Fibroblast of upper back skin (primary cell): Measurements from ENCODE around the gene PNKD.
A peak's percentile ranks its signal among the peaks of the same experiment; 100 is the strongest.
"Not testable (repeated sequence)": the region's sequence is repeated elsewhere in the genome, so short reads cannot be mapped to it uniquely, and the experiment has no call there.

ENCODE experiments used
- DNase-seq: peaks from one replicate; pipeline ENCODE4 v3.0.0-alpha.2; 2013

Gene PNKD

DNA sequence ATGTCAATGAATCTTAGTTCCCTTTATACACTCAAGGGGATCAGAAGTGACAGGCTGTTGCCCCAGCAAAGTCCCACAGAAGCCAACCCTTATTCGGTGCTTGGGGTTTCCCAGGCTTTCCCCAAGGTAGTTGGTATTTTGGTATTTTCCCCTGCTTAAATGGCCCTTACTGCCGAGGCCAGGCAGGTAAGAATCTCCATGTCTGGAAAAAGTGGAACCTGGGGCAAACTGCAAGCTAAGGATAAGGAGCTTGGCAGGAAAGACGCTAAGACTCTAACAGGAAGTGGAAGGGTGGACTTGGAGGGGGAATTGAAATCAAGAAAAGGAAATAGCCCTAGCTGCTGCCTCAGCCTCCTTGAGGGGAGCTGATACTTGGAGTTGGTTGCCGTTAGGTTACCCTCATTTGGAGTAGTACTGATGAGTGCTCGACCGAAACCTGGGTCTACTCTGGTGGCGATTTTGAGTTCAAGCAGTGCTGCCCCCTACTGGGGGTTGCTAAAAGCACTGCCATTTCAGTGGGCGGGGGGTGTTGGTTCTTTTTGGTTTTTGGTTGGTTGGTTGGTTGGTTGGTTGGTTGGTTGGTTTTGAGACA lies 12.8 kb upstream of the PNKD start:
- DNase-seq = peak; percentile 28

DNA sequence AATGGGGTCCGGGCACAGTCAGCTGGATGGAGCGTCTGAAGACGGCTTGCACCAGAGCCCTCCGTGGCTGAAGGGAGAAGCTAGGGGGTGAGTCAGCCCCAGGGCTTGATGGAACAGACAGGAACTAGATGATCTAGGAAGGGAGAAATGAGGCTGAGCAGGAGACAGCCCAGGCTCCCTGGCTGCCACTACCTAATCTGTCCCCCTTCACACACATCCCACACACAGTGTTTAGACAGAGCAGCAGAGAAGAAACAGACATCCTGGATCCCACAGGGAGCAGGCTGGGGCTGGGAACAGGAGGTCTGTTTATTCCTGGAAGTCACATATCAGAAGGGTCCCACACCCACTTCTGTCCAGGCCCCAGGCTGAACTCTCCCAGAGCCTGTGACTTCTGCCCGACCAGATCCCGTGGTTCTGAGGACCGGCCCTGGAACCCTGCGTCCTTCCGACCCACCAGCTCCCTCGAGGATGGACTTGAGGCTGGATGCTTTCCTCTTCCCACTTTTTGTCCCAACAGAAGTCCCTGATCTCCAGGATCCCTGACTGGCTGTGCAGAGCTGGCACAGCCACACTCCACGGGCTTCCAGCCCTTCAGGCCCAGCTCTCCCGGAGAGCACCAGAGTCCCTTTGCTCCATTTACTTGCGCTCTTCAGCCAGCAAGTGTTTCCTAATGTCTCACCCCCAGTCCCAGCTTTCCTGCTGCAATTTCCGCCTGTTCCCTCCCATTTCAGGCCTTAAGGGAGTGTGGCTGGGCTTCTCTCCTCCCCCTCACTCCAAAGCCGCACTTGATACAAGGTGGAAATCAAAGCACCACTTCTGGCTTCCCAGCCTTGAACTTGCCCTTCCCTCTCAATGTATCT lies 11.0 kb upstream of the PNKD start:
- DNase-seq = peak; percentile 70

DNA sequence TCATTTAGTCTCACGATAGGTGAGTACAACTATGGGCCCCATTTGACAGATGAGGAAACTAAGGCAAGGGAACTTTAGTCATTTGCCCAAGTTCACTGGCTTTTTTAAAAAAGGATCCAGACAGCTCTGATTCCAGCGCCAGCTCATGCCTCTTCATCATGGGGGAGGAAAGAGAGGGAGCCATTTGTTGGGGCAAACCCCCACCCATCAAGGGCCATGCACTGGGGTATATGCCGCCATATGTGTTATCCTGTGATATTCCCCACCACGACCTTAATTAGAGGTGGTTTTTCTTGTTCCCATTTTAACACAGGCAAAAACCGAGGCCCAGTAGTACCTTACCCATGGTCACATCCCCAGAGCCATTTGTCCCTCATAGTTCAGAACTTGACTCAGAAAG lies 10.2 kb upstream of the PNKD start:
- DNase-seq = no peak

DNA sequence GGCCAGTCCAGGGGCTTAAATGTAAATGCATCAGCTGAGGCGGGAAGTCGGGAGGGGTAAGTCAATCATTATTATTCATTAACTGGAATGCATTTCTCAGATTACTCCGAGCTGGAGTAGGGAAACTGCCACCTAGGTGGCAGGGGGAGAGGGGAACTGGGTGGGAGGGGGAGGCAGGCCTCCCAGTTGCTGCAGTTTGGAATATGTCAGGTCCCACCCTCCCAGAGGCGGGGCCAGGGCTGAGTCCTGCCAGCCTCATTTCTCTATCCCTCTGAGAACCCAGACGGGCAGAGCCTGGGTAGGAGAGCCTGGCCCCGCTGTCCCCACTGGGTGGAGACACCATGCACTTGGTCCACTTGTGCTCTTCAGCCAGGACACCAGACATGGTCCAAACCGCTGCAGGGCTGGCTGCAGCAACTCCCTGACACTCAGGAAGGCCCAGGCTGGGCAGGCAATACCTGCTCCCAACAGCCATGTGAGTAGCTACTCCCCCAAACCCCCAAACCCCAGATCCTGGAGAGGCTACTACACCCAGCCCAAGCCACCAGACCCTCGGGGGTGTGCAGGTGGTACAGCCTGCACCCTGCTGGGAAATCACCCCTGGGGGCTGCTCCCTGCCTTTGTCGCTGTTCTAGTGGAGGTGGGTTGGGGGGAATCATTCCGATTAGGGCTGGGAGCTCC lies 9.4 kb upstream of the PNKD start, which contains the start of gene GPBAR1:
TSS of gene GPBAR1 (plus strand) at position 274 of the 681 bp plus-strand sequence. CDS start 1,710 bp downstream, outside the sequence.
- DNase-seq = no peak

DNA sequence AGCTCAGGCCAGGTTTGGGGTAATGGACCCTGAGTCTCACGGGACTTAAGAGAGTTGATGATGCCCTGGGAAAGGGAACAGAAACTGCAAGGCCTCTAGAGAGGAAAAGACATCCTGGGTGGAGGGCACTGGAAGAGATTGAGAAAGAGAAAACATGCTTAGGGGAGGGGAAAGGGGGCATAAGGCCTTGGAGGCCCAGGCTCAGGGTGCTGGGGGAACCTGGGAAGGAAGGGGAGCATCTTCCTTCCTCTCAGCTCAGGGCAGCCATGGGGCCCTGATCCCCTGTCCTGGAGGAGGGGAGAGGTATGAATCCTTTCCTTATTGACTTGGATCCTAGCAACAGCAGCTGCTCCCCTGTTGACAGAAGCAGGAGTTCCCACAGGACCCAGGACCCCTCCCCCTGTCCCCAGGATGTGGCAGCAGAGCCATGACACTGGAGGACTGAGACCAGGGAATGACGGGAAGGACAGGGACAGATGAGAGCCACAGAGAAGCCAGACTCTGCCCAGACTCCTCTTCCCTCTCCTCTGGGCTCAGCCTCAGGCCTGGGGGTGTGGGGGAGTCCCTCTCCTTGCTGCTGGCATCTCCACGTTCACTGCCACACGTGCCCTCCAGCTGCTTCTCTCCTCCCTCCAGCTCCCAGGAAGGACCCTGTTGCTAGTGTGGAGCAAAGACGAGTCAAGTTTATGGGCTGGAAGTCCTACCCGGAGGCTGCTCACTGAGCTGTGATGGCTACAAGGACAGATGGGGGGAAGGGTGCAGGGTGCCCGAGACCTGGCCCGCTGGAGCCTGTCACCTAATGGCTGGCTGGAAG lies 8.7 kb upstream of the PNKD start:
- DNase-seq = no peak

DNA sequence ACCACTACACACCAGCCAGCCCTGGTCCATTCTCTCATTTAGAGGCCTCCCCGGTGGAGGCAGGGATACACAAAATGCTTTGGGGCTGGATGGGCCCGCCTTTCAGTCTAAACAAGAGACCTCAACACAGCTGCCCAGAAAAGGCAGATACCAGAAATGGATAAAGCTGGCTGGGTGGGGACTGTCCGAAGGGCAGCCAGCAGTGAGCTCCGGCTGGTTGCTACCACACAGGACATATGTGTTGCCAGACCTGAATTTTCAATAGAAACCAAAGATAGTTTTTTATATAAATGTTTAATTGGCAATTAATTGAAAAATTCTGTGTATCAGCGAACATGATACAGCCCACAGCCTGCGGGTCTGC lies 8.1 kb upstream of the PNKD start:
- no peak for DNase-seq

DNA sequence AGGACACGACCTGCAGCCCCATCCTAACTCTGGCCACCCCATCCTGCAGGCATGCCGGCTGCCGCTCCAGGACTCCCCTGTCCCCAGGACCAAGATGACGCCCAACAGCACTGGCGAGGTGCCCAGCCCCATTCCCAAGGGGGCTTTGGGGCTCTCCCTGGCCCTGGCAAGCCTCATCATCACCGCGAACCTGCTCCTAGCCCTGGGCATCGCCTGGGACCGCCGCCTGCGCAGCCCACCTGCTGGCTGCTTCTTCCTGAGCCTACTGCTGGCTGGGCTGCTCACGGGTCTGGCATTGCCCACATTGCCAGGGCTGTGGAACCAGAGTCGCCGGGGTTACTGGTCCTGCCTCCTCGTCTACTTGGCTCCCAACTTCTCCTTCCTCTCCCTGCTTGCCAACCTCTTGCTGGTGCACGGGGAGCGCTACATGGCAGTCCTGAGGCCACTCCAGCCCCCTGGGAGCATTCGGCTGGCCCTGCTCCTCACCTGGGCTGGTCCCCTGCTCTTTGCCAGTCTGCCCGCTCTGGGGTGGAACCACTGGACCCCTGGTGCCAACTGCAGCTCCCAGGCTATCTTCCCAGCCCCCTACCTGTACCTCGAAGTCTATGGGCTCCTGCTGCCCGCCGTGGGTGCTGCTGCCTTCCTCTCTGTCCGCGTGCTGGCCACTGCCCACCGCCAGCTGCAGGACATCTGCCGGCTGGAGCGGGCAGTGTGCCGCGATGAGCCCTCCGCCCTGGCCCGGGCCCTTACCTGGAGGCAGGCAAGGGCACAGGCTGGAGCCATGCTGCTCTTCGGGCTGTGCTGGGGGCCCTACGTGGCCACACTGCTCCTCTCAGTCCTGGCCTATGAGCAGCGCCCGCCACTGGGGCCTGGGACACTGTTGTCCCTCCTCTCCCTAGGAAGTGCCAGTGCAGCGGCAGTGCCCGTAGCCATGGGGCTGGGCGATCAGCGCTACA lies 7.4 kb upstream of the PNKD start:
- DNase-seq = no peak

DNA sequence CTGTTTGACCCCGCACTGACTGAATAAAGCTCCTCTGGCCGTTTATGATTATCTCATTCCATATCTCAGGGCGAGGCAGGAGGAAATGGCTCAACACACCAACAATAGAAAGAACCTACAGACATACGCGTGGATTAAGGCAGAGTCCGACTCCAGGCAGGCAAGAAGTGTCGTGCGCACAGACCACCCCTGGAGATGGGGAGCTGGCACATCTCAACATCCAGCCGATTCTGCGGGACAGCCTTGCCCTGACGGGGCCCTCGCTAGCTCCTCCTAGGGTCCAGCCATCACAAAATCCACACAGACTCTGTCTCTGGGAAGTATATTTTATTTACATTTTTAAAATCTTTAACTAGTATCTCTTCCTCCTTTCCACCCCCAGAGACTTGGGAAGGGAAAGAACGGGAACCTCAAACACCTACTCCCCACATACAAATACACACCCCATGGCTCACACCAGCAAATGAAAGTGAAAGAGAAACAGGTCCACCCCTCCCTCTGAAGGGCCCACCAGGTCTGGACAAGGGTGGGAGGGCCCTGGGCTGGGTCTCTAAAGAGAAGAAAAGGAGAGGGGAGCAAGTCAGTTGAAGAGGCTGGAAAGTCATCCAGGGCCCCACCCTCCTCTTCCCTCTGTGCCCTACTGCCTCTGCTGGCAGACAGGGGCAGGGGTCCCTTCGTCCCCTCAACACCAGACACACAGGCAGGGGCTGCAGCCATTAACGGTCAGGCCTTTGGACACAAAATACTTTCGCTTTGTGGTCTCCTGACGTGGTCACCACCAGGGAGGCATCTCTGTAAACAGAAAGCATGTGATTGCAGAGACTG lies 6.3 kb upstream of the PNKD start:
- no peak for DNase-seq

DNA sequence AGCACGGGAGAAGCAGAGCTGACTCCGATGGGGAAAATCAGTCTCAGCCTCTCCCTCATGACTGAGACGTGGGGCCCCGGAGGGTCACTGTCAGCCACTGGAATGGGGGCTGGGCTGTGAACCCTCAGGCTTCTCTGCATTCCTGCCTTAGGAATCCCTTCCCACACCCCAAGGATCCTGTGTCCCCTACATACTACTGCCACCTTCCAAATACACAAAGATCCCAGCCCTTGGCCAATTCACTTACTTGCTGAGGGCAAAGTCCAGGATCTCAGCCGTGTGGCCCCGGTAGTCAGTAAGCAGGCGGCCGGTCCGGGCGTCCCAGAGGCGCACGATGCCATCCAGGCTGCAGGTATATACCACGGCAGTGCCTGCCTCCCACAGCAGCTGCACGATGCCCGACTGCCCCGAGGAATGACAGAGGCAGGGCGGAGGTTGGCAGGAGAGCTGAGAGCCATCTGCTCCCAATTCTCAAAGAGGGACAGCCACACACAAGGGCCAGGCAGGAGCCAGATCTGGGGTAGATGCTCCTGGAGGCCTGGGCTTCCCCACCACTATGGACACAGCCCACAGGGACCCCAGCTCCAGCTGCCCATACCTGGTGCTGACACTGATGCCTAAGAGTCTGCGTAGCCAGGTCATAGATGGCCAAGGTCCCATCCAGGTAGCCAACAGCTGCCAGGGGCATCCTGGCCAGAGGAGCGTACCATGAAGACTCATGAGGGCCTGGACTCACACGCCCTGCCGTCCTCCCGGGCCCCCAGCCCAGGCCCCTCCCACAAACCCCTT lies 5.4 kb upstream of the PNKD start:
- DNase-seq = no peak

DNA sequence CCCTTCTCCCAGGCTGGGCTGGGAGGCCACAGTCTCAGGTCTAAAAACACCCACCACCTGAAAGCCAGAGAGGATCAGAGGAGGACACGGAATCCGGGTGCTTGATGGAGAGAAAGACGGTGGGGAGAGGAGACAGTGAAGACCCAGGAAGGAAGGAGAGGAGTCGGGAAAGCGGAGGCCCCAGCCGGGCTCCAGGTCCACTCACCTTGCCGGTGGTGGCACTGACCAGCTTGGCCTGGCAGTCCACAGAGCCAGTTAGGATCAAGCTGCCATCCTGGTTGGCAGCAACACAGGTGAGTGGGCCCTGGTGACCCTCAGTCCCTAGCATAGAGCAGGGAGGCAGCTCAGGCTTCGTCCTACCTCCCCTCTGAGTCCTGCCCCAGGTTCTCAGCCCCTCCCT lies 4.7 kb upstream of the PNKD start:
- no peak for DNase-seq

DNA sequence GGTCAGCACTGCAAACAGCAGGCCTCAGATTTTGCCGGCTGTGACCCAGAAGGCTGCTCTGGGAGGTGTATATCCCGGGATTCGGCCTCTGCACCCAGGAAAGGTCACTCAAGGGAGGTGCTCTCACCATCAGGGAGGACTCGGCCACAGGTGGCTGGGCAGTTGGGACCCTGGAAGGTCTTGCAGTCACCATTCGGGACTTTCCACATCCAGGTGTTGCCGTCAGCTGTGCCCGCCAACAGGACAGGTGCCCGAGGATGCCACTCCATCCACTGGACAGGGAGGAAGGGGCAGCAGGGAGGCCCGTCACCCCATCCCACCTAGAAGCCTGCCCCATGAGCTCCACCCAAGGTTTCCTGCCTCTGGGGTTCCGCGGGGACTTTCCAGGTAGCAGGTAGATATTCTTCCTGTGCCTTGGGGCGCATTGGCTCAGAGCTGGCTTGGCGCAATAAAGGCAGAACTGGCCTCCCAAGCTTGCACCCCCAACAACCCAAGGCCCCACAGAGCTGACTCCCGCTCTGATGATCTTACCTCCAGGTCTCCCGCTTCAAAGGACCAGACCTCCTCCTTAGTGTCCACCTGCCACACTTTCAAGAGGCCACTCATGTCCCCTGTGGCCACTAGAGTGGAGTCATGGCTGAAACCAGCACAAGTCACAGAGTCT lies 3.9 kb upstream of the PNKD start:
- no peak for DNase-seq

DNA sequence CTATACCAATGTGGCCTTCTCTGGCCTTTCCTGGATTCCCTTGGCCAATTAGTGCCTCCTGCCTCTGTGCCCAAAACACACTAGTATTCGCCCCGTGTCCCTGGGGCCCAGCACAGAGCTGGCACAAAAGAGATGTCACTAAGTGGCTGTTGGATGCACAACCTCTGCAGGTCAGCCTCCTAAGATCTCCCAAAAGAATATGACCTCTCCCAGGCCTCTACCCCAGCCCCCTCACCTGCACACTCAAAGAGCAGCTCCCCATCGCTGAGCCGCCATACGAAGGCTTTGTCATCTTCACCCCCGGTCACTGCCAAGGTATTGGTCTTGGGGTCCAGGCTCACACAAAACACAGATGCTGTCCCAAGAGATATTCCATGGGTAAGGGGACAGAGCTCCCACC lies 3.1 kb upstream of the PNKD start:
- no peak for DNase-seq

DNA sequence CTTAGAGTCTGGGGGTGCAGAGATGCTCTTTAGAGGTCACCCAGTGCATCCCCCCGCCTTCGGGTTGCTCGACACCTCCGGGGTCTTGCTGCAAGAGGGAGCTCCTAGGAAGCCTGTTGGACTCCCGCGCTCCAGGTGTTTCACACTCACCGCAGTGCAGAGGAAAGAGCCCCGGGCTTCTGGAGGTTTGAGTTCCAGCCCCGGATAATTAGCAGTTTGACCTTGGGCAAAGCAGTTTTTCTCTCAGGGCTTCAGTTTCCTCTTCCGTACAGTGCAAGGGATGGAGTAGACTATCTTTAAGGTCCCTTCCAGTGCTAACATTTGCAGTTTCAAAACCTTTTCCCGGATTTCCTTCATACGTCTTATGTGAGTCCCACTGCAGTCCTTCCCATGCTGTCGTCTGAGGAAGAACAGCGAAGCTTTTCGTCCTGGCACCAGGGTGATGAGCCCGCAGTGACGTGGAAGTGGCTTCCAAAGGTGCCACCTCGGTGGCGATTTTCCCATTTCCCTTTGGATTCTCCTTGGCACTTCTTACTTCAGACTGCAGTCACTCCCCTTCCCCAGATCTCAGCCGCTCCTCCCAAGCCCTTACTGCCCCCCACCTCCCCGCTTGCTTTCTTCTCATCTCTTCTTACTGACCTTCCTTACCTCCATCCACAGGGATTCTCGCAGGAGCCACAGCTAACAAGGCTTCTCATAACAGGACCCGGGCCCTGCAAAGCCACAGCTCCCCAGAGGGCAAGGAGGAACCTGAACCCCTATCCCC lies 585 bp downstream of the PNKD start:
- no peak for DNase-seq

DNA sequence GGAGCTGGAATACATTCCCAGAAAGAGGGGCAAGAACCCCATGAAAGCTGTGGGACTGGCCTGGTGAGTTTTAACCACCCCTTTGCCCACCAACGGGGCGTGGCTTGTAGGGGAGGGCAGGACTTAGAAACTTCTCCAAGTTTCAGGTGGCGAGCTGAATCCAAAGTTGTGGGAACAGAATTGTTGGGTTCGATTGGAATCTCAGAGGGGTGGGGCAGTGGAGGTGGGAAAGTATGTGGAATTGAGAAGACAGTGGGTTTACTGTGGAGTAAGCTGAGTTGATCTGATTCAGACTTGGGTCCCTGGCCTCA lies 1.1 kb downstream of the PNKD start:
- no peak for DNase-seq

DNA sequence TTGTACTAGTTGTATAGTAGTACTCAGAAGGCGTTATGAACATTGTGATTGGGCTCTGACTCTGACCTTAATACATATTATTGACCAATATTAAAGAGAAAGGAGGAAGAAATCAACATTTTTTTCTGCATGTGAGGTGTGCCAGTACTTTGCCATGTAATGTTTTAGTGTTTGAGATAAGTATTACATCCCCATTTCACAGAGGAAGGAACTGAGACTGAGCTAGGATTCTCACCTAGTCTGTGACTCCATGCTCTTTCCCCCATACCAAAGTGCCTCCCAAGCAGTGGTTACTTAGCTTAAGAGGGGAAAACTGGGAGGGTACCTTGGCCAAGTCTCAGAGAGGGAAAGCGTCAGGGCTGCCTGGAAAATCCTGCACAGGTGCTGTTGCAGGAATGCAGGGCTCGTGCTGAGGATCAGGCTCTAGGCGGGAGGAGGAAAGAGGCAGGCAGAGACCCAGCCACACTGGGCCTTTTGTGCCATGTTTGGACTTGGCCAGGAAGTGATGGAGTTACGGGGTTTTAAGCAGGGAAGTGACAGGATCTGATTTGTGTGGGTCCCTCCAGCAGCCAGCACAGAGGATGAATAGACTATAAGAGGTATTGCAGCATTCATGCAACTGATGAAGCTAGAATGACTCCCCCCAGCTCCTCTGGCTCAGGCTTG lies 1.7 kb downstream of the PNKD start:
- no peak for DNase-seq

DNA sequence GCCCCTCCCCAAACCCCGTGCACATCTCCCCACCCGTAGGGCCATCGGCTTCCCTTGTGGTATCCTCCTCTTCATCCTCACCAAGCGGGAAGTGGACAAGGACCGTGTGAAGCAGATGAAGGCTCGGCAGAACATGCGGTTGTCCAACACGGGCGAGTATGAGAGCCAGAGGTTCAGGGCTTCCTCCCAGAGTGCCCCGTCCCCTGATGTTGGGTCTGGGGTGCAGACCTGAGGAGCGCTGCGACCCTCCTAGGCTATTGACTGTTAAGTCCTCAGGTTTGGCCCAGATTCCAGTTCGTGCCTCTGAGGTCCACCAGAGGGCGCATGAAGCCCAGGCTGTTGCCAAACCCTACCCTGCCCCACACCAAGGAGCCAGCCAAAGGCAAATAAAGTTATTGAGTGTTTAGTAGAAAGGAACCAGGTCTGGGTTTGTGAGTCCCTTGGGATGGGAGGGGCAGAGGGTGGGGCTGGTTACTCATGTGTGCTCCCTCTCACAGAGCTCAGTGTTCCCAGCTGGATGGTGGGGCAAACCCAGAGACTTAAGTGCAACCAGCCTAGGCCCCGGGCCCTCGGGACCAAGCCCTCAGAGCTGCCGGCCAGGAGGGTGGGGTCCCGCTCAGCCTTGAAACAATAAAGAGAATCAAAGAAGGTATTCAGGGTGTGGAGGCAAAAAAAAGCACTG lies 2.4 kb downstream of the PNKD start:
- DNase-seq = peak; percentile 85

DNA sequence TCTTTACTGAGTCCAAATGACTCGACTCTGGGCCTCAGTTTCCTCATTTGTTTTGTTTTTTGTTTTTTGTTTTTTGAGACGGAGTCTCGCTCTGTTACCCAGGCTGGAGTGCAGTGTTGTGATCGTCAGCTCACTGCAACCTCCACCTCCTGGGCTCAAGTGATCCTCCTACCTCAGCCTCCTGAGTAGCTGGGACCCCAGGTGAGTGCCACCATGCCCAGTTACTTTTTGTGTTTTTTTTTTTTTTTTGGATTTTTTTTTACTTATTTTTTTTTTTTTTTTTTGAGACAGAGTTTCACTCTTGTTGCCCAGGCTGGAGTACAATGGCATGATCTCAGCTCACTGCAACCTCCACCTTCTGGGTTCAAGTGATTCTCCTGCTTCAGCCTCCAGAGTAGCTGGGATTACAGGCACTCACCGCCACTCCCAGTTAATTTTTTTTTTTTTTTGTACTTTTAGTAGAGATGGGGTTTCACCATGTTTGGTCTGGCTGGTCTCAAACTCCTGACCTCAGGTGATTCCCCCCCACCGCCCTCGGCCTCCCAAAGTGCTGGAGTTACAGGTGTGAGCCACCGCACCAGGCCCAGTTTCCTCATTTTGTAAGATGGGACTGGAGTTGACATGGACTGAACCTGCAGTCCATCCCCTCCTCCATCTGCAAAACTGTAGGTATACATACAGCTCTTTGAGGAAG lies 3.0 kb downstream of the PNKD start:
- not testable (repeated sequence) for DNase-seq
